ENCODE results near the gene RAPGEF2. TPM values are rescaled to one million over a fixed set of nuclear protein-coding genes. Genes with fewer than 3 reads are reported as not detected.

The RAPGEF2 gene
- total RNA-seq, 6 experiments from 2014 or later: 22.2 to 36.4 (median 31.5) TPM

GRCh38 chr4:159146488-159146887 is 43.6 kb downstream of the RAPGEF2 start:
- Mint-ChIP-seq H3K27me3 (ENCODE audit: insufficient read depth) (no peaks in the 10 kb centered on the region), H3K4me3 (no peak overlapping the region), H3K4me1 (ENCODE audit: low read depth) (peaks cover 17% of the 10 kb centered on the region), H3K27ac (no peak overlapping the region), H3K9me3 (no peaks in the 10 kb centered on the region), H3K36me3 (ENCODE audit: low read depth) (no peaks in the 10 kb centered on the region)
- no peak for DNase-seq
- TF ChIP-seq, protein P1, sequence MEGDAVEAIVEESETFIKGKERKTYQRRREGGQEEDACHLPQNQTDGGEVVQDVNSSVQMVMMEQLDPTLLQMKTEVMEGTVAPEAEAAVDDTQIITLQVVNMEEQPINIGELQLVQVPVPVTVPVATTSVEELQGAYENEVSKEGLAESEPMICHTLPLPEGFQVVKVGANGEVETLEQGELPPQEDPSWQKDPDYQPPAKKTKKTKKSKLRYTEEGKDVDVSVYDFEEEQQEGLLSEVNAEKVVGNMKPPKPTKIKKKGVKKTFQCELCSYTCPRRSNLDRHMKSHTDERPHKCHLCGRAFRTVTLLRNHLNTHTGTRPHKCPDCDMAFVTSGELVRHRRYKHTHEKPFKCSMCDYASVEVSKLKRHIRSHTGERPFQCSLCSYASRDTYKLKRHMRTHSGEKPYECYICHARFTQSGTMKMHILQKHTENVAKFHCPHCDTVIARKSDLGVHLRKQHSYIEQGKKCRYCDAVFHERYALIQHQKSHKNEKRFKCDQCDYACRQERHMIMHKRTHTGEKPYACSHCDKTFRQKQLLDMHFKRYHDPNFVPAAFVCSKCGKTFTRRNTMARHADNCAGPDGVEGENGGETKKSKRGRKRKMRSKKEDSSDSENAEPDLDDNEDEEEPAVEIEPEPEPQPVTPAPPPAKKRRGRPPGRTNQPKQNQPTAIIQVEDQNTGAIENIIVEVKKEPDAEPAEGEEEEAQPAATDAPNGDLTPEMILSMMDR (IDR thresholded peaks at IDR 0.05): no peak

- H3K27me3 Mint-ChIP-seq (ENCODE audit: insufficient read depth): no peaks in the 10 kb centered on the region
- no peak for DNase-seq
- H3K27ac Mint-ChIP-seq: no peak overlapping the region
- H3K36me3 Mint-ChIP-seq (ENCODE audit: low read depth): no peaks in the 10 kb centered on the region
- no peaks in the 10 kb centered on the region for H3K9me3 Mint-ChIP-seq
- no peak overlapping the region for H3K4me3 Mint-ChIP-seq
- peaks cover 17% of the 10 kb centered on the region for H3K4me1 Mint-ChIP-seq (ENCODE audit: low read depth)
- TF ChIP-seq, protein P1 (IDR thresholded peaks at IDR 0.05): no peak
Measured at GRCh38 chr4:159148441-159148840, 45.6 kb downstream of the RAPGEF2 start.

DNA sequence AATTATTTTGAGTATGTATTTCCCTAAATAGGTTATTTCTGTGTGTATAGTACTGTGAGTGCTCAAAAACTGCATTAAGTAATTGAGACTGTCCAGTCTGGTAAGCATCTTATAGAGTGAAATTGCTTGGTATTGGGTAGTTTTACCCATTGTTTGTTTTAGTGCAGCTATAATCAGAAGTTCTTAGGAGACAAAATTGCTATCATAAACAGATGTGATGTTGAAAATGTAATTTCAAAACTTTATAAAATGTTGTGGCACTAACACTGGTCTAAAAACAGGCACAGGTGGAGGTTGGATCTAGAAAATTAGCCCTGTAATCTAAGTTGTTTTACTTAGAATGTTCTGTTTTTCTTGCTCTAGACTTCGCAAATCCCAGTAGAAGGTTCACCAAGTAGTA is 46.8 kb downstream of the RAPGEF2 start:
- TF ChIP-seq, protein P1 (IDR thresholded peaks at IDR 0.05): no peak
- Mint-ChIP-seq H3K36me3 (ENCODE audit: low read depth) (no peaks in the 10 kb centered on the region), H3K27me3 (ENCODE audit: insufficient read depth) (no peaks in the 10 kb centered on the region), H3K4me3 (no peak overlapping the region), H3K27ac (no peak overlapping the region), H3K4me1 (ENCODE audit: low read depth) (peaks cover 17% of the 10 kb centered on the region), H3K9me3 (no peaks in the 10 kb centered on the region)
- no peak for DNase-seq

DNA sequence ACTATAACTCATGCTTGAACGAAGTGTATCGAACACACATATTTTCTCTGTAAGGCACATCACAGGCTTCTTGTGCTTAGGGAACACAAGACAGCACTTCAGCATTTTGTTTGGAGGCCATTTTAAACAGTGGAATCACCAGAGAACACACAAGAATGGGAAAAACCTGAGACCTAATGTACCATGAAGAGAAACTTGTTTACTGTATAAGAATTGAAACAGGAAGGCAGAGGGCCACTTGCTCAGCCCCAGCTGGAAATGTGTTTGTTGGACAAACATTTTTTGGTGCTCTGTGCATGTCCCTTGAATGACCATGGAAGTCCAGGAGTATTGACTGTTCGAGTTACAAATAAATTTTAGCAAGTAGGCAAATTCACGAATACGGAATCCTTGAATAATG is 47.5 kb downstream of the RAPGEF2 start:
- DNase-seq: no peak
- Mint-ChIP-seq H3K4me1 (ENCODE audit: low read depth) (peaks cover 17% of the 10 kb centered on the region), H3K9me3 (no peaks in the 10 kb centered on the region), H3K27ac (no peak overlapping the region), H3K4me3 (no peak overlapping the region), H3K27me3 (ENCODE audit: insufficient read depth) (no peaks in the 10 kb centered on the region), H3K36me3 (ENCODE audit: low read depth) (no peaks in the 10 kb centered on the region)
- TF ChIP-seq, protein P1 (IDR thresholded peaks at IDR 0.05): no peak

DNA sequence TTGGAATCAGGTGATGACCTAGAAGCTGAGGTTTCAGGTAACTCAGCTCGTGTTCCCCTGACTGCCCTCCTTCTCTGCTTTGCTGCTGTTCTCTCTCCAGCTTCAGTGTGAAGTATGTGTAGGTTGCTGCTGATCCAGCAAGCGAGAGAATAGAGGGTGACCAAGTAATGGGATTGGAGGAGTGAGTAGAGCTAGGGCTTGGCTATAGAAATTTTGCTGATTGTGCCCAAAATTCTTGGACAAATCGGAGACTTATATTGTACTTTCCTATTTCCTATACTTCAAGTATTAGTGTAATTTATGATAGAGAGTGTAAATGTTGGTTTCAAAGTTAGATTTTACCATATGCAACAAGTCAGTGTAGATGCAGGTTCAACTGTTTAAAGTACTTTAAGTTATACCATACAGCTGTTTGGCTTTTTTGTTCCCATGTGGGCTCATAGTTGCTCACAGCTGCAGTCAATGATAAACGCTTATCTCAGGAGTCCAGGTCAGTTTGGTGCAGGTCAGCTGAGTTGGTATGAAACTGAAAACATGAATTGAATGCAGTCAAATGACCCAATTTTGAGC is 48.0 kb downstream of the RAPGEF2 start:
- Mint-ChIP-seq H3K27ac (no peak overlapping the region), H3K27me3 (ENCODE audit: insufficient read depth) (no peaks in the 10 kb centered on the region), H3K4me3 (no peak overlapping the region), H3K36me3 (ENCODE audit: low read depth) (no peaks in the 10 kb centered on the region), H3K4me1 (ENCODE audit: low read depth) (peaks cover 12% of the 10 kb centered on the region), H3K9me3 (no peaks in the 10 kb centered on the region)
- DNase-seq: no peak
- TF ChIP-seq, protein P1 (IDR thresholded peaks at IDR 0.05): no peak

DNA sequence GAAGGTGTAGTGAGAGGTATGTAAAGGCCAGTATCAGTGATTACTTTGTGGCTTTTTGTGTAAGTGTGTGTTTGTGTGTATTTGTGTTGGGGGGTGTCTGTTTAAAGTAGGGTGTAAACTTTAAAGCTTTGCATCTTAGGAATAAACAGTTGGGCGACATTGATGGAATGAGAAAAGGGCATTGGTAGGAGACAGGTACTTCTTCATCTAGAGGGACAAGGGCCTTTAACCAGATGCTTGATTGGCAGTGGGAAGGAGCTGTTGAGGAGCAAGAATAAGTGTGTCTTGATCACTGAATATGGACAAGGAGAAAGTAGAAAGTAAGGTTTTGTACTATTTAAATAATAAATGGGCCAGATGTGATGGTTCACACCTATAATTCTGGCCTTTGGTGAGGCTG is 48.8 kb downstream of the RAPGEF2 start:
- no peak overlapping the region for H3K4me3 Mint-ChIP-seq
- no peak overlapping the region for H3K27ac Mint-ChIP-seq

More for the DNA sequence above, 48.8 kb downstream of the RAPGEF2 start:
- DNase-seq: no peak
- TF ChIP-seq, protein P1 (IDR thresholded peaks at IDR 0.05): no peak
- Mint-ChIP-seq H3K36me3 (ENCODE audit: low read depth) (no peaks in the 10 kb centered on the region), H3K9me3 (no peaks in the 10 kb centered on the region), H3K4me1 (ENCODE audit: low read depth) (peaks cover 4% of the 10 kb centered on the region), H3K27me3 (ENCODE audit: insufficient read depth) (no peaks in the 10 kb centered on the region)
